Measurements from ENCODE around the gene PTPRE. TPM values are rescaled to one million over a fixed set of nuclear protein-coding genes. Genes with fewer than 3 reads are reported as not detected.

Gene PTPRE
- total RNA-seq, 1 experiment from 2014 or later = 11.6 TPM

GRCh38 chr10:128000471-128001362, 93.8 kb downstream of the PTPRE start:
- no peak overlapping the region for H3K27ac ChIP-seq (ENCODE audit: low read depth, low read length, poor library complexity, severe bottlenecking)
- H3K36me3 ChIP-seq (ENCODE audit: insufficient read depth, low read length, poor library complexity, severe bottlenecking) = no peaks in the 10 kb centered on the region
- POLR2A ChIA-PET (ENCODE audit: low non-redundant PET) = interaction anchor here (0.6 kb wide), 1 partner anchor 1376 kb away, joined by 4 read pairs; no protein-coding TSS in a partner anchor
- H3K4me1 ChIP-seq (ENCODE audit: insufficient read depth, low read length, poor library complexity, severe bottlenecking) = peaks cover 11% of the 10 kb centered on the region
- intact Hi-C loops (cut with micrococcal nuclease; ENCODE audit: unreplicated experiment) = no loop called here
- no peak overlapping the region for H3K4me3 ChIP-seq (ENCODE audit: low read depth, low read length, poor library complexity, severe bottlenecking)
- H3K9me3 ChIP-seq (ENCODE audit: low read depth, low read length, poor library complexity, severe bottlenecking) = no peaks in the 10 kb centered on the region
- TF ChIP-seq CTCF (conservative IDR thresholded peaks at IDR 0.05; ENCODE audit: low read depth, low read length) = no peak
- no peak for TF ChIP-seq EZH2 (IDR thresholded peaks at IDR 0.05; ENCODE audit: borderline replicate concordance, low read depth, low read length, poor library complexity, severe bottlenecking)
- DNase-seq (ENCODE audit: low spot score) = peak; percentile 22
- no TSS peak for BruUV-seq (replicated peaks)
- CTCF ChIA-PET = interaction anchor here (0.6 kb wide), 1 partner anchor 11 kb away, joined by 3 read pairs; no protein-coding TSS in a partner anchor
- H3K27me3 ChIP-seq (replicated peaks; ENCODE audit: insufficient read depth, low read depth, low read length, poor library complexity) = no peaks in the 10 kb centered on the region

- no peak for TF ChIP-seq EZH2 (IDR thresholded peaks at IDR 0.05; ENCODE audit: borderline replicate concordance, low read depth, low read length, poor library complexity, severe bottlenecking)
- no peak for TF ChIP-seq CTCF (conservative IDR thresholded peaks at IDR 0.05; ENCODE audit: low read depth, low read length)
- ChIA-PET POLR2A (ENCODE audit: low non-redundant PET) (interaction anchor here (0.6 kb wide), 1 partner anchor 1377 kb away, joined by 4 read pairs; no protein-coding TSS in a partner anchor), CTCF (no interaction called here)
- intact Hi-C loops (cut with micrococcal nuclease; ENCODE audit: unreplicated experiment) = no loop called here
- Histone ChIP-seq H3K27me3 (replicated peaks; ENCODE audit: insufficient read depth, low read depth, low read length, poor library complexity) (no peaks in the 10 kb centered on the region), H3K36me3 (ENCODE audit: insufficient read depth, low read length, poor library complexity, severe bottlenecking) (no peaks in the 10 kb centered on the region), H3K4me3 (ENCODE audit: low read depth, low read length, poor library complexity, severe bottlenecking) (no peak overlapping the region), H3K4me1 (ENCODE audit: insufficient read depth, low read length, poor library complexity, severe bottlenecking) (peaks cover 11% of the 10 kb centered on the region), H3K9me3 (ENCODE audit: low read depth, low read length, poor library complexity, severe bottlenecking) (no peaks in the 10 kb centered on the region), H3K27ac (ENCODE audit: low read depth, low read length, poor library complexity, severe bottlenecking) (no peak overlapping the region)
- no peak for DNase-seq (ENCODE audit: low spot score)
- no TSS peak for BruUV-seq (replicated peaks)
Measured at GRCh38 chr10:128001363-128001745, 94.5 kb downstream of the PTPRE start.

GRCh38 chr10:128001849-128002248, 94.9 kb downstream of the PTPRE start:
- H3K4me1 ChIP-seq (ENCODE audit: insufficient read depth, low read length, poor library complexity, severe bottlenecking) = peaks cover 9% of the 10 kb centered on the region
- H3K27ac ChIP-seq (ENCODE audit: low read depth, low read length, poor library complexity, severe bottlenecking) = no peak overlapping the region
- no peaks in the 10 kb centered on the region for H3K27me3 ChIP-seq (replicated peaks; ENCODE audit: insufficient read depth, low read depth, low read length, poor library complexity)
- POLR2A ChIA-PET (ENCODE audit: low non-redundant PET) = interaction anchor here (0.6 kb wide), 1 partner anchor 1377 kb away, joined by 4 read pairs; no protein-coding TSS in a partner anchor
- no peaks in the 10 kb centered on the region for H3K36me3 ChIP-seq (ENCODE audit: insufficient read depth, low read length, poor library complexity, severe bottlenecking)
- no TSS peak for BruUV-seq (replicated peaks)
- no peaks in the 10 kb centered on the region for H3K9me3 ChIP-seq (ENCODE audit: low read depth, low read length, poor library complexity, severe bottlenecking)
- intact Hi-C loops (cut with micrococcal nuclease; ENCODE audit: unreplicated experiment) = no loop called here
- no peak for DNase-seq (ENCODE audit: low spot score)
- CTCF ChIA-PET = no interaction called here
- TF ChIP-seq CTCF (conservative IDR thresholded peaks at IDR 0.05; ENCODE audit: low read depth, low read length) (no peak), EZH2 (IDR thresholded peaks at IDR 0.05; ENCODE audit: borderline replicate concordance, low read depth, low read length, poor library complexity, severe bottlenecking) (no peak)
- no peak overlapping the region for H3K4me3 ChIP-seq (ENCODE audit: low read depth, low read length, poor library complexity, severe bottlenecking)

Data from A673 (cell line).